ENCODE results near the gene TMEFF2. TPM values are rescaled to one million over a fixed set of nuclear protein-coding genes. Genes with fewer than 3 reads are reported as not detected.

TMEFF2 gene
- total RNA-seq, 1 donor from 2014 or later: not detected

DNA sequence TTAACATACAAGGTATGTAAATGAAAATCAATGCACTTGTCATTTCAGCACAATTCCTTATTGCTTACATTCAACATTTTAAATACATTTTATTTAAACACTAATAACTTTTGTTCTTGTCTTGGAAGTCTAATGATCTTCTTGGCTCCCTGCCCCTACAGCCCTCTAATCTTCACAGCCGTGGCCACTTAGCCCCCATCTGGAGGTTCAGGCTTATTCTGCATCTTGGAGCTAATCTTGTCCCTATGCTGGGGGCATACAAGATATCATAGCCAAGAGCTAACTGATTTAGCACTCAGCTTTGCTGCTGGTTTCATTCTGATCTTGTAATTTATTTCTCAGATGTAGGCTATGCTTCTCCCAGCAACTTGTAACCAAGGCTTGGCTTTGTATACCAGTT is 140.8 kb downstream of the TMEFF2 start:
- H3K4me1 ChIP-seq: no peaks in the 10 kb centered on the region
- intact Hi-C loops (cut with DNase I): no loop called here
- no peak for TF ChIP-seq POLR2AphosphoS5 (IDR thresholded peaks at IDR 0.05; ENCODE audit: insufficient read depth in 1 of 2, low read depth in 1 of 2)
- TF ChIP-seq POLR2A (IDR thresholded peaks at IDR 0.05): no peak
- no peak for TF ChIP-seq CTCF (IDR thresholded peaks at IDR 0.05)

DNA sequence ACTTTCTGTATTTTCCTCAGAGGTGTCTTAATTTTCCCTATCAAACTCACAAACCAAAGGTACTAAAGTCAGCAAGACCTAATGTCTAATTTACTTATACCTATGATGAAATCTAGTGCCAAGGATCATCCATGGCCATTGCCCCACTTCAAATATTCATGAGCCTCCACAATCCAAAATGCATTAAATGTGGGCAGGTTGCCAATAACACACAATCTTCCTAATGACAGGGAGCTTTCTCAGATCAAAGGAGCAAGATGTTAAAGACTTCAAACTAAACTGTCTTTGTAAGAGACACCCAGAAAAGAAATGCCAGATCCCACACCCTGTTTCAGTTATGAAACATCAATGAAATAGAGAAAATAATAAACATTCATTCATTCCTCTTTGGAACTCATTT is 143.2 kb downstream of the TMEFF2 start:
- no peak for DNase-seq (ENCODE audit: extremely low spot score in 2 of 2)
- Histone ChIP-seq H3K27me3 (no peaks in the 10 kb centered on the region), H3K9me3 (no peaks in the 10 kb centered on the region), H3K4me1 (no peaks in the 10 kb centered on the region), H3K27ac (no peak overlapping the region), H3K36me3 (no peaks in the 10 kb centered on the region), H3K4me3 (no peak overlapping the region)
- TF ChIP-seq POLR2AphosphoS5 (IDR thresholded peaks at IDR 0.05; ENCODE audit: insufficient read depth in 1 of 2, low read depth in 1 of 2): no peak
- no peak for TF ChIP-seq CTCF (IDR thresholded peaks at IDR 0.05)
- TF ChIP-seq POLR2A (IDR thresholded peaks at IDR 0.05): no peak
- intact Hi-C loops (cut with DNase I): no loop called here

More for the DNA sequence above, 140.8 kb downstream of the TMEFF2 start:
- no peaks in the 10 kb centered on the region for H3K9me3 ChIP-seq
- H3K4me3 ChIP-seq: no peak overlapping the region
- no peaks in the 10 kb centered on the region for H3K27me3 ChIP-seq
- no peaks in the 10 kb centered on the region for H3K36me3 ChIP-seq
- no peak for DNase-seq (ENCODE audit: extremely low spot score in 2 of 2)
- no peak overlapping the region for H3K27ac ChIP-seq

- Histone ChIP-seq H3K27me3 (no peaks in the 10 kb centered on the region), H3K4me1 (no peaks in the 10 kb centered on the region), H3K4me3 (no peak overlapping the region), H3K9me3 (no peaks in the 10 kb centered on the region), H3K27ac (no peak overlapping the region), H3K36me3 (no peaks in the 10 kb centered on the region)
- no peak for TF ChIP-seq POLR2AphosphoS5 (IDR thresholded peaks at IDR 0.05; ENCODE audit: insufficient read depth in 1 of 2, low read depth in 1 of 2)
- TF ChIP-seq CTCF (IDR thresholded peaks at IDR 0.05): no peak
- TF ChIP-seq POLR2A (IDR thresholded peaks at IDR 0.05): no peak
- intact Hi-C loops (cut with DNase I): no loop called here
- no peak for DNase-seq (ENCODE audit: extremely low spot score in 2 of 2)
Observed at GRCh38 chr2:192049362-192049761, 145.4 kb downstream of the TMEFF2 start.

DNA sequence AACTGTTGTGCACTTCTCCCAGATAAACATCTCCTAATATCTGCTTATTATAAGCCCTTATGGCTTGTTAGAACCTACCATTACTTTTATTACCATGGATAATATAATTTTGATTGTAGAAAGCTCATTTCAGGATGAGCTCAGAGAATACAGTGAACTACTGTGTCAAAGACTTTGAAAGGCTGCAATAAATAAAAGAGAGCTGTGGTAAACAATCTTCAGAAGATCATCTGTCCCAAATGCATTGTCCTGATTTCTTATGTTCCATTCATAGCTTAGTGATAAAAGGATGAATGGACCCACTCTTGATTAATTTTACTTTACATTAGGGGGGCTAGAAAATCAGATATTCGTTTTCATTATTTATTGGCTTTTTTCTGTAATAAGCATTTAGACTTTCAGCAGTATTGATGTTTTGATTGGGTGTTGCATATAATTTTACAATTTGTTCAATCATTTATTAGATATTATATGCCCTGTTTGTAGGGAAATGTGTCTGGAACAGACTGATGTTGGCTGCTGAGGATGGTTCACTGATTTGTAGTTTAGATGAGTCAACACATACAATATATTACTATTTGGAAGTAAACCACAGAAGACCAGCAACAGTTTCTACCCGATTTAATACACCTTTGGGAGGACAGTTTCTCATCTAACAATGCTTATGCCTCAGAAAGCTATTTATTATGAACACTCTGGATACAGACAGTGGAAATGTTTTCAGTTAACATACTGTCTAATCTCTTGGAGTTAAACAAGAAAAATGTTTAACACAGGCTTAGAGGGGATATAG is 147.2 kb downstream of the TMEFF2 start:
- no peaks in the 10 kb centered on the region for H3K36me3 ChIP-seq
- H3K4me3 ChIP-seq: no peak overlapping the region
- no peaks in the 10 kb centered on the region for H3K9me3 ChIP-seq
- H3K27me3 ChIP-seq: no peaks in the 10 kb centered on the region
- no peaks in the 10 kb centered on the region for H3K4me1 ChIP-seq
- no peak overlapping the region for H3K27ac ChIP-seq
- TF ChIP-seq POLR2AphosphoS5 (IDR thresholded peaks at IDR 0.05; ENCODE audit: insufficient read depth in 1 of 2, low read depth in 1 of 2) (no peak), CTCF (IDR thresholded peaks at IDR 0.05) (no peak), POLR2A (IDR thresholded peaks at IDR 0.05) (no peak)
- intact Hi-C loops (cut with DNase I): no loop called here
- DNase-seq (ENCODE audit: extremely low spot score in 2 of 2): no peak

DNA sequence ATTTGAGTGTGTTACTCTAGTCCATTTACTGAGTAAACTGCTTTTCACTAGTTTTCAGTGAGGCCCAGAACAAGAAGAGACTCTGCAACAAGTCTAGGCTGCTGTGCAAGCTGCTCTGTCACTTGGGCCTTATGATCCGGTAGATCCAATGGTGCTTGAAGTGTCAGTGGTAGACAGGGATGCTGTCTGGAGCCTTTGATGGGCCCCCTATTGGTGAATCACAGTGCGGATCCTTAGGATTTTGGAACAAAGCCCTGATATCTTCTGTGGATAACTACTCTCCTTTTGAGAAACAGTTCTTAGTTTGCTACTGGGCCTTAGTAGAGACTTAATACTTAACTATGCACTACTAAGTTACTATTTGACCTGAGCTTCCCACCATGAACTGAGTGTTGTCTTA is 150.2 kb downstream of the TMEFF2 start:
- intact Hi-C loops (cut with DNase I): no loop called here

More for the DNA sequence above, 150.2 kb downstream of the TMEFF2 start:
- Histone ChIP-seq H3K9me3 (no peaks in the 10 kb centered on the region), H3K27me3 (no peaks in the 10 kb centered on the region), H3K27ac (no peak overlapping the region), H3K4me3 (no peak overlapping the region), H3K36me3 (no peaks in the 10 kb centered on the region), H3K4me1 (no peaks in the 10 kb centered on the region)
- no peak for TF ChIP-seq POLR2A (IDR thresholded peaks at IDR 0.05)
- TF ChIP-seq CTCF (IDR thresholded peaks at IDR 0.05): no peak
- no peak for TF ChIP-seq POLR2AphosphoS5 (IDR thresholded peaks at IDR 0.05; ENCODE audit: insufficient read depth in 1 of 2, low read depth in 1 of 2)
- DNase-seq (ENCODE audit: extremely low spot score in 2 of 2): no peak
